H1 (cell line): ENCODE measurements around the gene BROX. TPM values are rescaled to one million over a fixed set of nuclear protein-coding genes. Genes with fewer than 3 reads are reported as not detected.

ENCODE experiments used
- CBX8 ChIP-seq: fragments of 300-800, 300-1000 bp; sonication (generic); IDR thresholded peaks from 2 replicates; pipeline ENCODE4 v1.7.1; 2016; ENCODE audit warnings: low read depth, low read length, borderline replicate concordance
- CTBP2 ChIP-seq: IDR thresholded peaks from 2 replicates; pipeline ENCODE4 v1.7.0; 2011; ENCODE audit warnings: borderline replicate concordance, mild to moderate bottlenecking, moderate library complexity, mixed read lengths, low read length; ENCODE audit not compliant: insufficient read depth, insufficient read length
- EGR1 ChIP-seq: IDR thresholded peaks from 2 replicates; pipeline ENCODE4 v1.6.1; 2011; ENCODE audit warnings: low read depth, low read length, borderline replicate concordance
- GTF2F1 ChIP-seq: IDR thresholded peaks from 2 replicates; pipeline ENCODE4 v1.6.1; 2012; ENCODE audit warnings: low read depth, low read length, improper control_type of control experiment, borderline replicate concordance
- TBP ChIP-seq: IDR thresholded peaks from 2 replicates; pipeline ENCODE4 v1.6.1; 2011; ENCODE audit warnings: low read depth, low read length, improper control_type of control experiment
- TEAD4 ChIP-seq: IDR thresholded peaks from 2 replicates; pipeline ENCODE4 v1.6.1; 2012; ENCODE audit warnings: low read depth, low read length, inconsistent platforms, mixed read lengths
- polyA plus RNA-seq, 7 experiments: library from polyadenylated mRNA; depleted of rRNA in 3 of 7; stranded (reverse) in 5 of 7; unstranded in 2 of 7; fragments of >200 nt in 5 of 7; fragments of 200-250 nt in 2 of 7; gene quantifications; 1 replicate in 5 of 7; 2 replicates in 1 of 7; 4 replicates in 1 of 7; pipeline versions ENCODE4 v1.2.1 to v1.2.3, GENCODE V29; 2011 to 2013; ENCODE audit warnings: missing spikeins in 2 of 7, mixed read lengths in 2 of 7
- total RNA-seq: library from RNA; stranded (reverse); fragmentation: NEBNext Ultra II Directional; extraction: Animal tissue kit (Norgen Biotek cat#: 25700); gene quantifications from 2 replicates; pipeline ENCODE4 v1.2.1, GENCODE V29; 2021

Gene BROX
- total and polyA plus RNA-seq, 2 of the 8 experiments (the other 6 are each of a cell fraction or from before 2014, with no cell fraction given) = 3.8 to 26.7 TPM

GRCh38 chr1:222781251-222781650, 68.9 kb downstream of the BROX start (continued):
- TF ChIP-seq TEAD4 = no peak
- no peak for TF ChIP-seq GTF2F1
- no peak for TF ChIP-seq EGR1
- TF ChIP-seq CTBP2 = no peak
- TF ChIP-seq TBP = no peak
- TF ChIP-seq CBX8 = no peak
